ENCODE results near the gene KIF17.
A peak's percentile ranks its signal among the peaks of the same experiment; 100 is the strongest.

The KIF17 gene

DNA sequence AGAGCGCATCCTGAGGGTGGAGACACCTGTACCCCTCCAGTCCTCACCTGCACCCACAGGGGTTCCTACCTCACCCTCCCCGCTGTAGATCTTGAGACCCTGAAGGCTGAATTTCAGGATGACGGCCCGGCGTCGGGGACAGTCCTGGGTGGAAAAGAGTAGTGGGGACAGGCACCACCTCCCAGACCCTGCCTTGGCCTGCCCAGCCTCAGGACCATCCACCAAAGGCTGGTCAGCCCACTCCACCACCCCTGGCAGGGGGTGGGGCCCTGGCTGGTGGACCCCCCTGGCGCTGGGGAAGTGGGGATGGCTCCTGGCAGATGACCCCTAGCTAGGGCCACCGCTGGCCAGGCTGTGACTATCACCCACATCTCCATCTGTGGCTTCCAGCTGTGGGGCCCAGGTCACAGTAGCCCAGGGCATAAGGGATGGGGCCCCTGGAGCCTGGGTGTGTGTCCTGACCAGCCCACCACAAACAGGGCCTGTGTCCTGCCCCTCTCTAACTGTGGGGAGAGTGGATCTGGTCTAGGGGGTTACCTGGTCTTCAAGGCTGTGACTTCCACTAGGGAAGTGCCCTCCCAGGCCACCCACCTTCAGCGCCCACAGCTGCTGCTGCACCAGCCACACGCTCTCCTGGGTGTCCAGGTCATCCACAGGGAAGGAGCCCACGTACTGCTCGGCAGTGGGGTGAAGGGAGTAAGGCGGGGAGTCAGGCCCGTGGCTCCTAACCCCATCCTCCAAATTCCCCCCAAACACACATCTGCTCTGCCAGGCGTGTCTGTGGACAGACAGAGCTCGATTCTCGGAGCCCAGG, 9.3 kb upstream of the KIF17 start:
- TF ChIP-seq, protein P1, sequence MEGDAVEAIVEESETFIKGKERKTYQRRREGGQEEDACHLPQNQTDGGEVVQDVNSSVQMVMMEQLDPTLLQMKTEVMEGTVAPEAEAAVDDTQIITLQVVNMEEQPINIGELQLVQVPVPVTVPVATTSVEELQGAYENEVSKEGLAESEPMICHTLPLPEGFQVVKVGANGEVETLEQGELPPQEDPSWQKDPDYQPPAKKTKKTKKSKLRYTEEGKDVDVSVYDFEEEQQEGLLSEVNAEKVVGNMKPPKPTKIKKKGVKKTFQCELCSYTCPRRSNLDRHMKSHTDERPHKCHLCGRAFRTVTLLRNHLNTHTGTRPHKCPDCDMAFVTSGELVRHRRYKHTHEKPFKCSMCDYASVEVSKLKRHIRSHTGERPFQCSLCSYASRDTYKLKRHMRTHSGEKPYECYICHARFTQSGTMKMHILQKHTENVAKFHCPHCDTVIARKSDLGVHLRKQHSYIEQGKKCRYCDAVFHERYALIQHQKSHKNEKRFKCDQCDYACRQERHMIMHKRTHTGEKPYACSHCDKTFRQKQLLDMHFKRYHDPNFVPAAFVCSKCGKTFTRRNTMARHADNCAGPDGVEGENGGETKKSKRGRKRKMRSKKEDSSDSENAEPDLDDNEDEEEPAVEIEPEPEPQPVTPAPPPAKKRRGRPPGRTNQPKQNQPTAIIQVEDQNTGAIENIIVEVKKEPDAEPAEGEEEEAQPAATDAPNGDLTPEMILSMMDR (IDR thresholded peaks at IDR 0.05; ENCODE audit: extremely low read depth, missing control alignments) = no peak
- peak; percentile 13 for DNase-seq (ENCODE audit: low spot score)

DNA sequence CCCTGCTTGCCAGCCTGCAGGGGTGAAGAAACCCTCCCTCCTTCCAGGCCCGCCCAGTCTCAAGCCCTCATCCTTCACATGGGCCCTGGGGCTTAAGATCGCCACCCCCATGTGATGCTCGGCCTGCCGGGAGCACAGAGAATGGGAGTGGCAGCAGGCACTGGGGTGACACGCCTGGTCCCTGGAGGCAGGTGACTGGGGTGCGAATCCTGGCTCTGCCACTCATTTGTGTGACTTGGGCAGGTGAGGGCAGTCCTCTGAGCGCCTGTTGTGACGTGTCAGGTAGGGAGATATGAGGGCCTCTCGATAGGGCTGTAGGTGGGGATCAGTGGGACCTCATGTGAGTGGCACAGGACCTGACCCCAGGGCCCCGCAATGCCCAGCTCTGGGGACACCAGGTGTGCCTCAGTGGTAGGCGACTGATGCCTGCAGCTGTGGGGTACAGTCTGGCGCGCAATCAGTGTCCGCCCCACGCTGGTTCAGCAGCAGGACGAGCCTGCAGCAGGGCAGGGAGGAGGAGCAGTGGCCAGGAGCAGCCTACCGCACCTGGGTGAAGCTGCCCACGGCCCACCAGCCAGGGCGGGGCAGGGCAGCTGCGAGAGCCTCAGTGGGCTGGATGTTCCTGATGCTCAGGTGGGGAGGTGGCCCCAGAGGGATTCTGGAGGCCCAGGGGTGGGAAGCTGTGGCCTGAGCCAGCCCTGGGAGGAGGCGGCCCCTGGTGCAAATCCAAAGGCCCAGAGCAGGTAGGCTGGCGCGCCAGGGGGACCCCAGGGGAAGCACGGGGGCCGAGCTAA, 8.5 kb upstream of the KIF17 start:
- peak; percentile 15 for DNase-seq (ENCODE audit: low spot score)
- TF ChIP-seq, protein P1 (IDR thresholded peaks at IDR 0.05; ENCODE audit: extremely low read depth, missing control alignments) = no peak

DNA sequence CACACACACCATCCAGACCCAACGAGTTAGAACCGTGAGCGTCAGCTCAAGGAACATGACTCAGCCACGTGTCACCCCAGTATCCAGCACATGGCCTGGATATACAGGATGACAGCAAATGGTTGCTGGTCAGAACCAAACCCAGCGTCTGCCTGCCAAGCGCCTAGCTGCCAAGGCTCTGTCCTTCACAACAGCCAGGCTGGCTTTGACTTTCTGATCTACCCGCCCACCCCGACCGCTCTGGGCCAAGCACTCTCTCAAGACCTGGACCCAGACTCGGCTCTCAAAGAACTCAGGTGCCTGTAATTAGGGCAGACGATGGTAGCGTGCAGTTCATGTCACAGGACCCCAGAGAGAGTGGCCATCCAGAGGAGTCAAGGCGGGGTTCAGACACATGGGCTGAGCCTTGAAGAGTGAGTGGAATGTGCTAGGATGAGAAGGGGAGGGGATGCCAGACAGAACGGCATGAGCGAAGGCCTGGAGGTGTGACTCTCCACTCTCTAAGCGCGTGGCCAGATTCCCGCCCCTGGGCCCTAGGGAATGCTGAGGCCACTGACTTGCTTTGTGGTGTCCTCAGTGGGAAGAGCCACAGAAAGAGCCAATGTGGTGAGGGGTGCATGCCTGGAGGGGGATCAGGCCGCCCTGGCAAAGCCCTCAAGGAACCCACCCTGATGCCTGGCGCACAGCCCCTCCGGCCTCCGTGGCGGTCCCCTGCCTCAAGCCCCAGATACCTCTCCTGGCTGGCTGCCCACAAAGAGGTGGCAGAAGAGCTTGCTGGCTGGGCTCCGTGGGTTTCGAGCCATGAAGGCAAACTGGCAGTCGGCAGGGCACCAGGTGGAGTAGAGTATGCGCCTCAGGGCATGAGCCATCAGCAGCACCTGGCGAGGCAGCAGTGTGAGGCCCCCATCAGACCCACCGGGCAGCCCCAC, 7.6 kb upstream of the KIF17 start:
- DNase-seq (ENCODE audit: low spot score) = no peak
- TF ChIP-seq, protein P1 (IDR thresholded peaks at IDR 0.05; ENCODE audit: extremely low read depth, missing control alignments) = no peak

DNA sequence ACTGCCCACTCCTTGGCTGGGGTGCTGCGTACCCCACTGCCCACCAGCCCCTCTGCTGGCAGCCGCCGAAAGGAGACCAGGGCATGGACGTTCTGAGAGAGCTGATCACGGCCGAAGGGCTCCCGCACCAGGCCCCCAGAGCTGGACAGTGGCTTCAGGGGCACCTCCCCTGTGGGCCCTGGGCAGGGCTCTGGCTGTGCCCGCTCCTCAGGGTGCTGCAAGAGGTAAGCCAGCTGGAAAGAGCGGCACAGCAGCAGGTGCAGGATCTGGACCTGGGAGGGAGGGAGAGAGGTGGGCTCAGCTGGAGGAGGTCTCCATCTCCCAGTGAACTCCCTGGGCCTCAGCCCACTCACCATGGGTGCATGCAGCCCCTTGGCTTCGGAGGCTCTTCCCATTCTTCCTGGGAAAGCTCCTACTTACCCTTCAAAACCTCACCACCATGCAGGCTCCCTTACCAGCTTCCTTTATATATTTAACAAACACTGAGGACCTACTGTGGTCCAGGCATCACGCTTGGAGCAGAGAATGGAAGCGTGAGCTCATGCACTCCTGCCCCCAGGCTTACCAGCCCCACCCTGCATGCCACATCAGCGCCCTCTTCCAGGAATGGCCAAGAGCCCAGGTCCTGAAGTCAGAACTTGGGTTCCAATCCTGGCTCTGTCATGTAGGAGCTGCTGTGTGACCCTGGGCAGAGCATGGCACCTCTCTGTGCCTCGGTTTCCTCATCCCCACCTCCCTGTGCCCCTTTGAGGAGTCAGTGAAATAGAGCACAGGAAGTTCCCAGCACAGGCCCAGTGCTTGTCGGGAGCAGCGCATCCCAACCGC, 6.8 kb upstream of the KIF17 start:
- TF ChIP-seq, protein P1 (IDR thresholded peaks at IDR 0.05; ENCODE audit: extremely low read depth, missing control alignments) = no peak
- no peak for DNase-seq (ENCODE audit: low spot score)

DNA sequence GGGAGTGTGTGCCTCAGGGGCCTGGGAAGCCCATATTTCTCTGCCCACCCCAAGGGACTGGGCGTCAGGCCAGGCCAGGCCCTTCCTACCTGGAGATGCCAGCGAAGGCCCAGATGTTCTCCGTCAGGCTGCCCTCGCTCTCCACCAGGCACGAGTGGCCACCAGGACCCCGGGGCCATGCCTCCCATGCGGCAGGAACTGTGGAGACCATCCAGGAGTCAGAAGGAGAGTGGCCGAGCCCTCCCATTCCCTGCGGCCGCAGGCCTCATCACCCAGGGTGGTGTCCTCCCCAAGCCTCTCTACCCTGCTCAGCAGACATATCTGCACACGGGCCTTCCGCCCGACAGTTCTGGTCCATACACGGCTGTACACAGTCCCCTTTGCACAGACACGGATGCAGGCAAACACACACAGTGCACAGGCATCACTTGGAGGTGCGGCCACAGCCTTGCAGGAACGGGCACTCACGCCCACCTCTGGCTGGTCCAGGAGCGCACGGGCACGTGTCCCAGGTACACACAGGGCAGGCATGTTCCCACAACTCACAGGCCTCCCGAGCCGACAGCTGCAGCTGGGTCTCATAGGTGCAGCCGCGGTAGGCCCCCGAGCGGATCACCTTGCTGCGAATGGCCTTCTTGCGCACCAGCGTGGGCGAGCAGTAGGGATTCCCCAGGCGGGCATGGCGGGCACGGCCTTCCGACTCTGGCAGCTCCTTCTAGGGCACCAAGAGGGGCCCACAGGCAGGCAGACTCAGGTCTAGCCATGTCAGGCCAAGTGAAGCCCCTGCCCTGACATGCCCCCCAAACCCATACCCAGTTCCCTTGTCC, 5.9 kb upstream of the KIF17 start:
- TF ChIP-seq, protein P1 (IDR thresholded peaks at IDR 0.05; ENCODE audit: extremely low read depth, missing control alignments) = no peak
- DNase-seq (ENCODE audit: low spot score) = peak; percentile 14

DNA sequence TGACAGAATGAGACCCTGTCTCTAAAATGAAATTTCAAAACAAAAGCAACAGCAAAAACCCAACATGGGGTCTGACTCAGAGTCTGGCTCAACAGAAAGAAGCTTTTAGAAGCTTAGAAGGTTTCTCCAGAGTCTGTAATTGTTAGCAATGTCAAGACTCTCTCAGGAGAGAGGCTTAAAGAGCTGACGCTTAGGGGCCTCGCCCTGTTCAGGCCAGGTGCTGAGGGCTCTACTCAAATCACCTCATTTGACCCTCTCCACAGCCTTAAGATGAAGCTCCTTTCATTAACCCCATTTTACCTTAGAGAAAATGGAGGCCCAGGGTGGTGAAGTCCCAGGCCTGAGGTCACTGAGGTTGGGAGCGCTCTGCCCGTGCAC, 5.3 kb upstream of the KIF17 start:
- DNase-seq (ENCODE audit: low spot score) = no peak
- TF ChIP-seq, protein P1 (IDR thresholded peaks at IDR 0.05; ENCODE audit: extremely low read depth, missing control alignments) = no peak
